DMS 273 (cell line): ENCODE data around the gene SPATS2L.
"Not testable (repeated sequence)": the region's sequence is repeated elsewhere in the genome, so short reads cannot be mapped to it uniquely, and the experiment has no call there.

Experiments used
- DNase-seq: peaks from one replicate; lab custom pipeline; 2025; ENCODE audit not compliant: unreplicated experiment; lab: John Stamatoyannopoulos, UW

SPATS2L gene

GRCh38 chr2:200319548-200320337 lies 13.2 kb downstream of the SPATS2L start:
- no peak for DNase-seq

- DNase-seq = no peak
Measured at GRCh38 chr2:200320344-200320743, 13.9 kb downstream of the SPATS2L start.

- no peak for DNase-seq
Measured at GRCh38 chr2:200320991-200321390, 14.5 kb downstream of the SPATS2L start.

GRCh38 chr2:200321780-200322534 lies 15.5 kb downstream of the SPATS2L start:
- DNase-seq = no peak

GRCh38 chr2:200322607-200323006 lies 16.1 kb downstream of the SPATS2L start:
- no peak for DNase-seq

- no peak for DNase-seq
Measured at GRCh38 chr2:200324362-200324761, 17.9 kb downstream of the SPATS2L start.

- no peak for DNase-seq
Measured at GRCh38 chr2:200329384-200329783, 22.9 kb downstream of the SPATS2L start.

- no peak for DNase-seq
Measured at GRCh38 chr2:200329798-200330197, 23.3 kb downstream of the SPATS2L start.

GRCh38 chr2:200330351-200331060 lies 24.0 kb downstream of the SPATS2L start:
- no peak for DNase-seq

- DNase-seq = no peak
Measured at GRCh38 chr2:200331061-200331400, 24.5 kb downstream of the SPATS2L start.

- no peak for DNase-seq
Measured at GRCh38 chr2:200335657-200336056, 29.2 kb downstream of the SPATS2L start.

- DNase-seq = no peak
Measured at GRCh38 chr2:200336980-200337615, 30.6 kb downstream of the SPATS2L start.

GRCh38 chr2:200337621-200338020 lies 31.1 kb downstream of the SPATS2L start:
- DNase-seq = no peak

- DNase-seq = no peak
Measured at GRCh38 chr2:200338692-200339091, 32.2 kb downstream of the SPATS2L start.

- DNase-seq = no peak
Measured at GRCh38 chr2:200340508-200341224, 34.2 kb downstream of the SPATS2L start.

- no peak for DNase-seq
Measured at GRCh38 chr2:200341376-200341775, 34.9 kb downstream of the SPATS2L start.

GRCh38 chr2:200342235-200342634 lies 35.7 kb downstream of the SPATS2L start:
- no peak for DNase-seq

- no peak for DNase-seq
Measured at GRCh38 chr2:200342654-200343053, 36.2 kb downstream of the SPATS2L start.

GRCh38 chr2:200344202-200344601 lies 37.7 kb downstream of the SPATS2L start:
- not testable (repeated sequence) for DNase-seq

- peak; percentile 45 for DNase-seq
Measured at GRCh38 chr2:200345975-200346374, 39.5 kb downstream of the SPATS2L start.

- DNase-seq = no peak
Measured at GRCh38 chr2:200347301-200347700, 40.8 kb downstream of the SPATS2L start.
